Fibroblast of peridontal ligament (primary cell): ENCODE results near the gene GIPC2.
A peak's percentile ranks its signal among the peaks of the same experiment; 100 is the strongest.
"Not testable (repeated sequence)": the region's sequence is repeated elsewhere in the genome, so short reads cannot be mapped to it uniquely, and the experiment has no call there.

Experiments
- DNase-seq: peaks from one replicate; pipeline ENCODE4 v3.0.0-alpha.2; 2010; ENCODE audit errors: extremely low read depth

The GIPC2 gene, protein sequence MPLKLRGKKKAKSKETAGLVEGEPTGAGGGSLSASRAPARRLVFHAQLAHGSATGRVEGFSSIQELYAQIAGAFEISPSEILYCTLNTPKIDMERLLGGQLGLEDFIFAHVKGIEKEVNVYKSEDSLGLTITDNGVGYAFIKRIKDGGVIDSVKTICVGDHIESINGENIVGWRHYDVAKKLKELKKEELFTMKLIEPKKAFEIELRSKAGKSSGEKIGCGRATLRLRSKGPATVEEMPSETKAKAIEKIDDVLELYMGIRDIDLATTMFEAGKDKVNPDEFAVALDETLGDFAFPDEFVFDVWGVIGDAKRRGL

DNA sequence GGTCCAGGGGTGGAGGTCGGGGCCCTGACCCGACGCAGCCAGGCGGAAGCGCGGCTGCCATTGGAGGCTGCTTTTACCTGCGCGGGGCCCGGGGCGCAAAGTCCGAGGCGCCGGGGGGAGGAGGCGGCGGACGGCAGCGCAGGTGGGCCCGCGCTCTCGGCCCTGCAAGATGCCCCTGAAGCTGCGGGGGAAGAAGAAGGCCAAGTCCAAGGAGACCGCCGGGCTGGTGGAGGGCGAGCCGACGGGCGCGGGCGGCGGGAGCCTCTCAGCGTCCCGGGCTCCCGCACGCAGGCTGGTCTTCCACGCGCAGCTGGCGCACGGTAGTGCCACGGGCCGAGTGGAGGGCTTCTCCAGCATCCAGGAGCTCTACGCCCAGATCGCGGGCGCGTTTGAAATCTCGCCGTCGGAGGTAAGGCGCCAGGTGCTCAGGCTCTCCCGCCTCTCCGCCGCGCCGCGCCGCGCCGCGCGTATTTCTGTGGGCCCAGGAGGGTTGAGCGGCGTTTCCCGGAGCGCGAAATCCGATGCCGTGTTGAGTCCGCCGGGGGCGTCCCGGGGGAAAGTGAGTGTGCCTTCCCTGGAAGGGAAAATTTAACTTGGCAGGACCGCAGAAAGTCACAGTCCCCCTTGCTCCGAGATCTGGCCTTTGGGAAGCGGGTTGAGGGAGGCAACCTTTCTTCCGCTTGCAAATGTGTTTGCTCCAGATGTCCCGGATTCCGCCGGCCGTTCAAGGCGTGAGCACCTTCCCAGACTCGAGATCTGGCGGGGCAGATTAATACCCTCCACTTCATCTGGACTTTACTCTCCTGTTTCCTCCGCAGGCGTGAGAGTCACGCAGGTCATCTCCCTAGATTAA, at the start of gene GIPC2:
Gene GIPC2 (plus strand): TSS at position 41 of the 853 bp plus-strand sequence. CDS start 129 bp downstream, at position 170.
- DNase-seq: peak; percentile 25

DNA sequence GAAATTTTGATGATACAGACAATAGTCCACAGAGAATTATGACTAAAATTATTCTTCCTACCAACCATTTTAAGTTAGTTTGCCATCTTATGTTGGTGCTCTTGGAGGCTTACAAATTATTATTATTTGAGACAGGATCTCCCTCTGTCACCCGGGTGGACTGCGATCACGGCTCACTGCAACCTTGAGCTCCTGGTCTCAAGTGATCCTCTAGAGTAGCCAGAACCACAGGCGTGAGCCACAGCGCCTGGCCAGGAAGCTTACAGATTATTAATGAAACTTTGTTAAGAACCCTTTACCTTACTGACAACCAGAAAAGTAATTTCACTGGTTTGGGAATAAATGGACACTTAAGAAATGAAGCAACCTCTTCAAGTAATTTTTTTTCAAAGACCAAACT, 49.0 kb upstream of the GIPC2 start:
- DNase-seq: no peak

DNA sequence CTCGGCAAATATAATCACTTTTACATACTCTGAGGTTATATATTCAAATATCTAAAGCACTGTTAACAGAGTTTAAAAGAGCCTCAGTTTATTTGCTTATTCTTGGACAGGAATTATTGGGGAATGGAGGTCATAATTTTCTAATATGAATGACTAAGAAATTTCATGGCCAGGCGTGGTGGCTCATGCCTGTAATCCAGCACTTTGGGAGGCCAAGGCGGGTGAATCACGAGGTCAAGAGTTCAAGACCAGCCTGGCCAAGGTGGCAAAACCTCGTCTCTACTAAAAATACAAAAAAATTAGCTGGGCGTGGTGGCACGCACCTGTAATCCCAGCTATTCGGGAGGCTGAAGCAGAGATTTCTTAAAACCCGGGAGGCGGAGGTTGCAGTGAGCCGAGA, 45.2 kb upstream of the GIPC2 start:
- DNase-seq: not testable (repeated sequence)

DNA sequence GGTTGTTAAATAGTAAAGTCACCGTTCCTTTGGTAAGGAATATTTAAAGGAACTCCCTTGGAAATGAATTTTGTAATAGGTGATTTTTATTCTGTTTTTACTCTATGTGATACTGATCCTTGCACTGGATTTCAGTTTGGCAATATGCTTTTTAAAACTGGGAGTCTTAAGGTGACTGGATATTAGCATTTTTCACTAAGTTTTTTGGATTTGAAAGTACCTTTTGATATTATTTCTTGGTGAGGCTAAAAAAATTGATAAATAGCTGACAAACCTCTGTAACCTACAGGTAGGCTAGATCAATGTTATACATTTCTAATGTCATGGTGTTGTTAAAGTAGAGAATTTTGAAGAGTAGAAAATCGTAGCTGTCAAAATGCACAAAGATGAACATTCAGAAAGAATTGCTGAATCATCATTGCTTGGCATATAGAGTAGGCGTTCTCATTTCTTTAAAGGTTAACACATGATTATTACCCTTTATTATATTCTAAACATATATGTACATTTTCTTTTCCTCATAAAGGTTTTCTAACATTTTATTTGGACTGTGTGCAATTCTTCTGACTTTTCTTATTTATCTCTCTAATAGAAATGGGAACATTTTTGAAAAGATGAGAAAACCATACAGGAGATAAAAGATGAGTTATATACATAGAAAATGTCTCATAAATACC, 42.6 kb upstream of the GIPC2 start:
- peak; percentile 54 for DNase-seq

DNA sequence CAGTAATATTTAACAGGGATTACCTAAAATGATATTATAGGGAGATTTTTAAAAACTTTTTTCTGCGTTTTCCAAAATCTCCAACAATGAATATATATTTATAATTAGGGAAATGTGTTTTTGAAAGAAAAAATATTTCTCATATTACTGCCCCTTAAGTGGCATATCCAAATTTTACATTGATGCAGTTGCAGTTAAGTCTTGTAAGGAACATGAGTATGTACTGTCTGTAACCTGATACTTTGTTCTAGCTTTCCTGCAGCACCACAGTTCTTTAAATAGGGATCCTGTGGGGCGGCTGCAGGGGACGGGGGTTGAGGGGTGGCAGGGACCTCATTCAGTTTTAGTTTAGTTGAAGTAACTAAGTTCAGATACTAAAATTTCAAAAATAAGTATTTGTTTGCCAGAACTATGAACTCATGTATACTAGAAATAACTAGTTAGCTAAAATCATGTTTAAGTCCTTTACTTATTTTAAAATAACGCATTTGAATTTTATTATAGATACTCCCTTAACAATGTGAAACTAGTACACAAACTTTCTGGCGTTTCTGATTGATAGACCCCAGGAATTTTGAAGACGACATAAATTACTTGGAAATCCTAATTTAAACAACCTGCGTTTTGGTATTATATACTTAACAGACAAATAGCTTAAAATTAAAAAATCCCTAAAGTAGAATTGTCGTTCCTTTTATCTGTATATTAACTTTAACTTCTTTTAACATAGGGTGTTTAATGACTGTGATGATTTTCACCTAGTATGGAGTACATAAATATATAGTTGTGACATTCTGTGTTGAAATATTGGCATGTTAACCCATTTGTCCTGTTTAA, 41.7 kb upstream of the GIPC2 start:
- DNase-seq: peak; percentile 82

DNA sequence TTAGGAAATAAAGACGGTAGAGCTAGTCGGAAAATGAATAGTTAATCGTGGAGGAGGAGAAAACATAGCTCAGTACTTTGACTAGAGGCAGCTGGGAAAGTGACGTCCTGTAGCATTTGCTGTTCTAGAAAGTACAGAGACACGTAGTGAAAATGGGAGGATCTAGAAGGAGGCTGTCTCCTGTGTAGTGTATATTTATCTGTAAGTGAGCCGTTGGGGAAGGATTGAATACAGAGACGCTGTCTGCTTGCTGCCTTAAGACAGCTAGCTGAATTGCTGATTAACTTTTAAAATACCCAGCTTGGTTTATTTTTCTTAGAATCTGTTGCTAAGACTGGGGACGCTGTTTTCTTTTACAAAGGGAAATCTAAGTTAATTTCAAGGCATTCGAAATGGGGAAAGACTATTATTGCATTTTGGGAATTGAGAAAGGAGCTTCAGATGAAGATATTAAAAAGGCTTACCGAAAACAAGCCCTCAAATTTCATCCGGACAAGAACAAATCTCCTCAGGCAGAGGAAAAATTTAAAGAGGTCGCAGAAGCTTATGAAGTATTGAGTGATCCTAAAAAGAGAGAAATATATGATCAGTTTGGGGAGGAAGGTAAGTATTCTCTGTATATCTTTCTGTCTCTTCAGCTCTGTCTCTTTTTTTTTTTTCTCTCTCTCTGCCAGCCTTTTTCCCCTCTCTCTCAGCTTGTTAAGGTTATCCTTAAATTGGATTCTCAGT, 40.9 kb upstream of the GIPC2 start, which contains the start of gene DNAJB4:
Gene DNAJB4 (plus strand): TSS at position 221 of the 729 bp plus-strand sequence. CDS start 172 bp downstream, at position 393.
- peak; percentile 99 for DNase-seq

DNA sequence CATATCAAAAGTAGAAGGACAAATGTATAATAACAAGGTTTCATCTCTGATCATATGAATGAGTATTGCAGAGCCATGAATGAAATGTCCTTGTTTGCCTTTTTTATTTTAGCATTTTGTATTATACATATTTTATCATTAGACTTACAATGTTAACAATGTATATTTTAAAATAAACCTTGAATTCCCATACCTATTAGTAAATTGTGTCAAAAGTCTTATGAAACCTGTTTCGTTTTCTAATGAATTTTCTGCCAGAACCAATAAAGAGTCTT, 40.4 kb upstream of the GIPC2 start:
- DNase-seq: no peak

DNA sequence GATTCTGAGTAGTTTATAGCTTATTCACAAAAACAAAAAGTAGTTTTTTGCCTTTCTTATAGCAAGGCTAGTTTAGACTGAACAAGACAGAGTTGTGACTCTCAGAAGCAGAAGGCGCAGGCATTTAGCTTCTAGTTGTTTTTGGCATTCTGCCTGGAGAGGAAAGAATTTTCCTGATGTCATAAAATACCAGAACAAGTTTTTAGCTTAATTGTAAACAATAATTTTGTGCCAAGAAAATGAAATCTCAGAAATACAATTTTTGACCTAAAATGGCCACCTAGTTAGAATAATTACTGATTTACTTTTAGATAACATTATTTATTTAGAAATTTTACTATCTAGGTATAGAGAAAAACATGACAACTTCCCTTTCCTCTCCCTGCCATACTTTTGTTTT, 40.0 kb upstream of the GIPC2 start:
- DNase-seq: peak; percentile 98

DNA sequence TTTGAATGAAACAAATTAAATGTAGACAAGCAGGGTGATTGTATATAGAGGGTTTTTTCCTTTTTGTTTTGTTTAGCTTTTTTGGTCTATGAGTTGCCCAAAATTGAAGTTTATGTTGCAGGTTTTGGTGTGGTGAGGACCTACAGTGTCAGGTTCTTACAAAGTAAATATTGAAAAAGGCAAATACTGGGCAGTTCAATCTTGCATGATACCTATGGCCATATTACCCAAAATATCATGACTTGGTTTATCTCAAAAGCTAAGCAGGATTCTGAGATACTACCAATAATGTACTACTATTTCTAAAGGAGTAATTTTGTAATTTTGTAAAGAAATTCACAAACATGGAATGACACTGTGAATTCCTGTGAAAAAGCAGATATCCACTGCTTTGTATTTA, 39.2 kb upstream of the GIPC2 start:
- DNase-seq: peak; percentile 20

DNA sequence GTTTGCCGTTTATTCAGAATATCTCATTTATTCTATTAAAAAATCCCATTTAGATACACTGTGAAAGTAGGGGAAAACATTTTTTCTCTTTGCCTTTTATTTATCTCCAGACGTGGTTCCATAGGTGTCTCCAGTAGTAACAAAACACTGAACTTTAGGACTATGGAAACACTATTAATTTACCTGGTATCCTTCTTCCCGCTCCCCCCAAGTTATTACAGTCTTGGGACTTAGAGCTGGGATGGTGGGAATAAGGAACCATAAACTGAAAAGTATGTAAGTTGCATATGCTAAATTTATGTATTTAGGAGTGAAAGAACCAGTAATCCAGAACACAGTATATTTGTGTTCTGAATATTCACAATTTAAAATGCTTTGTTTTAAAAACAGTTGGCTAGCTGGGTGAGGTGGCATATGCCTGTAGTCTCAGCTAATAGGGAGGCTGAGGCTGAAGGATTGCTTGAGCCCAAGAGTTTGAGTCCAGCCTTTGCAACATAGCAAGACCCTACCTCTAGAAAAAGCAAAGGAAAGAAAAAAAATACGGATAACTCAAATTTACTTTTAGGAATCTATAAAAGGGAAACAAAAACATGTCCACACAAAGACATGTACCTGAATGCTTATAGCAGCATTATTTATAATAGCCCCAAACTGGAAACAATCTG, 38.0 kb upstream of the GIPC2 start:
- no peak for DNase-seq

DNA sequence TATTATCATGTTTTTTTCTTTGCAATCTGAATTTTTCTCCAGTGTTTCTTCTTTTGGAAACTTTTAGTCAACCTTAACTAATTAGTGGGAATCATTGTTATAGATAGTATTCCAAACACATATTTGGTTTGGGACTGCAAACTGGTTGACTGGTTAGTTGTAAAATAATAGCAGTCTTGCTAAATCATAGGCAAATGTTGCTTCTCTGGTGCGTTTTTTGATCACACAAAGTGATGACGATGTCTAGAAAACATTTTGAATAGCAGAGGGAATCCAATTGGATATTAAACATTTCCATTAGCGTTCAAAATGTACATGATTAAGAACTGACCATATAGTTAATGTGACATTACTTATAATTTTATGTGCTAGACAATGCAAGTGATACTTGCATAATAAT, 36.5 kb upstream of the GIPC2 start:
- DNase-seq: peak; percentile 54

DNA sequence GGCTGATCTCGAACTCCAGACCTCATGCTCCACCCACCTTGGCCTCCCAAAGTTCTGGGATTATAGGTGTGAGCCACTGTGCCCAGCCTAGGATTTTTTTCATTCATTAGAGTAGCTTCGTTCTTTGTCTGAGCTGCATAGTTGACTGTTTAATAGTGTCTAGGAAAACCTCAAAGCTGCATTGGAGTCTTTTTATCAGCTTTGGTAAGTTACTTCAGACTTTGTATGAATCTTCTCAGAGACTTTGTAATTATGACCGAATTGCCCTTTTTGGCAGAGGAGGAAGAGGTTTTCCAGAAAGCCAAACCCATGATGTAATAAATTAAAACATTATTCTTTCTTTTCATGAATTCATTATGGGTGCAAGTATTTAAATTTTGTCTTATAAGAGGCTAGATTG, 35.9 kb upstream of the GIPC2 start:
- DNase-seq: peak; percentile 56

DNA sequence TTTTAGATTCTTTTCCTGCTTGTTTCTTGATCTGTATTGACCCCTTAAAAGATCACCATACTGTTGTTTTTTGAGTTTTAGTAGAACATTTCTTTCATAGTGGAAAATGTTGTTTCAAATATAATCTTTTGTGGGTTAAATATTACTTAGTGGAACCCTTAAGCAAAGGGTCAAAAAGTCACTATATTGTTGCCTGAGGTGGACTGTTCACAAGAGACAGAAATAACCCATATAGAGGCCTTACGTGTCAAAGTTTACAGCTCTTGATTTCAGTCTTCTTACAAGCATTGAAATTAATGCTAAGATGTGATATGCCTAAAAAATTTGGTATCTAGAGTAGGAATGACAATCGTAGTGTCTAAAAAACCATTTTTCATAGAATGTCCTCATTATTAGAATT, 34.7 kb upstream of the GIPC2 start:
- DNase-seq: no peak

DNA sequence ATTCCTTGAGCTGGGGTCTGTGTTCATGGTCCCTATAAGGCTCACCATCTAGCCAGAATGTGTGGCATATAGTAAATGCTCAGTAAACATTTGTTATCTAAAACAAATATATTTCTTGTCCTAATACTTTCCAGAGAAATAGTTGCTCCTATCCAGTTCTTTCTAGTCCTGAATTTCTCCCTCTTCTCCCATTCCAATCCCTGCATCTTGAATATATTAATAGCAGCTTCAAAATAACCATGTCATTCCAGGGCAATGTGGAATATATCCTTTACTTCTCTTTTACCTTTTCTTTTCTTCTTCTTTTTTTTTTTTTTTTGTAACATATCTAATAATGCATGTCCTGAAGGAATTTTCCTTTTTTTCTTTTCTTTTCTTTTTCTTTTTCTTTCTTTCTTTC, 30.6 kb upstream of the GIPC2 start:
- DNase-seq: no peak

DNA sequence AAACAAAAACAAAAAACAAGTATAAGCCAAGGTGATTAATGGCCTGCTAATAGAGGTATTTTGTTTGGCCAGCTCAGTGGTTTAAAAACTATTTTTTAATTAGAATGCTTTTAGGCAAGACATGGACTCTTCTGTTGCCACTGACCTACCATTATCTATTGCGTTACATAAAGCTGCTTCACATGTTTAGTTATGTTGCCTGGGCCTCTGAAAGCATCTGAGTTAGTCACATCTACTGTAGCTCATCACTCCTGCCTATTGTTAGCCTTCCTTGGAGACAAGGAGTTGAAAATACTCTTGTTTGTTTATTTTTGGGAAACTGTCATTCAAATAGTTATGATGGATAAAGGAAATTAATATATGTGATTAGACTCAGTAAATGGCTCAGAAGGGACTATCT, 26.7 kb upstream of the GIPC2 start:
- no peak for DNase-seq

DNA sequence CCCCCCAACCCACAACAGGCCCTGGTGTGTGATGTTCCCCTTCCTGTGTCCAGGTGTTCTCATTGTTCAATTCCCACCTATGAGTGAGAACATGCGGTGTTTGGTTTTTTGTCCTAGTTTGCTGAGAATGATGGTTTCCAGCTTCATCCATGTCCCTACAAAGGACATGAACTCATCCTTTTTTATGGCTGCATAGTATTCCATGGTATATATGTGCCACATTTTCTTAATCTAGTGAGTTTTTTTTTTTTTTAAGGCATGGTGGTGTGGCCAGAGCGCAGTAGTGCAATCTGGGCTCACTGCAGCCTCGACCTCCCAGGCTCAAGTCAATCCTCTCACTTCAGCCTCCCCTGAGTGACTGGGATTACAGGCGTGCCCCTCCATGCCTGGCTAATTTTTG, 24.6 kb upstream of the GIPC2 start:
- DNase-seq: not testable (repeated sequence)

DNA sequence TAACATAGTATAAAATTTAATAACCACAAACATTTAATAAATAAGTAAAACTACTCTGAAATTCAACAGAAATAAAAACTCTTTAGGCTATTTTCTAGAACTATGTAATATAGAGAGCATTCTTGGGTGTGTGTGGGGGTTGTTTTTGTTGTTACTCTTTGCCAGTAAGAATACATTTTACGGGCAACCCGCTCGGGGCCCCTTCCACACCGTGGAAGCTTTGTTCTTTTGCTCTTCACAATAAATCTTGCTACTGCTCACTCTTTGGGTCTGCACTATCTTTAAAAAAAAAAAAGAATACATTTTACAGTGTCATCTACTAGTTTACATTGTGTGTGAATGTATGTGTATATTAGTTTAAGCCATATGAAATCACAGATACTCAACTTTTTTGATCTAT, 16.0 kb upstream of the GIPC2 start:
- DNase-seq: no peak

DNA sequence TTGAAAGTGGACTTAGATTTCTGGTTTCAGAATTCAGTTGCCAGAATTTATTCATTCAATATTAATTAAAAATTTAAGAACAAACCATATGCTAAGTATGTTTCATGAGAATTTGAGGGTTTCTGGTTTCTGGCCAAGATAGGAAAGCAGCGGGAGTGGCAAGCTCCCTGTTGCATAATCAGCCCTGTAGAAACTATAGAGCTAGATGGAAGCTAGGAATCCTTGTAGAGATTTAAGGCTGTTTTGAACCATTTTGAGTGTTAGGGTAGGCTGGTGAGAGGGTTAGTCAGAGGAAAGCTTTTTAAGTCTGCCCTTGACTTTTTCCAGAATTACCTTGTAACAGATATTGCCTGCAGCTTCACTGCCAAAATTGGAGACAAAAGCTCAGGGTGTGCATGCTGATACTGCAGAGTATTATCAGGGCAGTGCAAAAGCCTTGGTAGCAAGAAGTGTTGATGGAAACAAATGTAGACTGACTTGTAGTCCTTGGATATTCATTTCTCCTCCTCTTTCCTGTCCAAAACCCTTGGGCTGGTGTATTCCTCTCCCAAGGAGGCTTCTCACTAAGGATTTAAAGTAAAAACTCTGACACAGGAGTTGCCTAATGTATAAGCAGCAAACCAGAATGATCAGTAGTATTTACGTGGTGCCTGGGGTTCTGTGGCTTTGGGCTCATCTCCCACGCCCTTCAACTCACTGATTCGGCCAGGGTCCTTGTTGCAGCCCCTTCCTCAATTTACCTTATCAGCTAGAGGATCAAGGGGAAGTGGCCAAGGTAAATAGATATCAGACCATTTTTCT, 12.6 kb upstream of the GIPC2 start:
- no peak for DNase-seq

DNA sequence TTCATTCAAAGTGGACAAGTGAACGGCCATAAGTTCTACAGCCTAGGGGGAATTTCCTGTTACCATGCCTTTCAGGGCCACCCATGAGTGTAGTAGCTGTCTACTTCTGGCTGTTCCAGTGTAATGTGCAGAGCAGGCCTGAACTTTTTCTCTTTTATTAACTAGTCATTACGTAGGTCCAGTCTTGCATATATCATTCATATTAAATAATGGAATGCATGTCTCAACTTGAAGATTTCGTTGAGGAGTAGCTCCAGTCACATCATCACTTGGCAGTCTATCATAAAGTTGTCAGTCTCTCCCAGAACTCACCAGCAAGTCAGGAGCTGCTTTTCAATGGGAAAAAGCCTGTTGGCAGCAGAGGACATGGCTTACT, 12.0 kb upstream of the GIPC2 start:
- no peak for DNase-seq

DNA sequence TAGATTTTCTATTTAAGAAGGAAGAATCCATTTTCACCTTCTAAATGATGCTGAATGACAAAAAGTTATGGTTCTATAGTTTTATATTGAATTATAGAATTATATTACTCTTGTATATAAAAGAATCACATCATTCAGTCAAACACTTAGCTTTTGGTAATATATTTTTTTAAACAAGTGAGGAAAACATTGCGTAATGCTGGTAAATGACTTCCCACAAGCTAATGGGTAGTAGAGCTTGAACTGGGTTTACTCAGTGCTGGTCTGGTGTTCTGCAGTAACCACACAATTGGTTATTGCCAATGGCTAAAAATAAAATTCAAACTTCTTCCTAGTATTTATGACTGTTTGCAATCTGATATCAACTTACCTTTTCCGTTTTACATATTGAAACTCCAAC, 10.6 kb upstream of the GIPC2 start:
- DNase-seq: peak; percentile 40
